ENCODE measurements around the gene DENND2C. TPM values are rescaled to one million over a fixed set of nuclear protein-coding genes. Genes with fewer than 3 reads are reported as not detected.

Gene DENND2C
- total and polyA plus RNA-seq, 2 of the 13 experiments (the other 11 are each of a cell fraction or from before 2014, with no cell fraction given): 0.08 to 0.33 TPM

DNA sequence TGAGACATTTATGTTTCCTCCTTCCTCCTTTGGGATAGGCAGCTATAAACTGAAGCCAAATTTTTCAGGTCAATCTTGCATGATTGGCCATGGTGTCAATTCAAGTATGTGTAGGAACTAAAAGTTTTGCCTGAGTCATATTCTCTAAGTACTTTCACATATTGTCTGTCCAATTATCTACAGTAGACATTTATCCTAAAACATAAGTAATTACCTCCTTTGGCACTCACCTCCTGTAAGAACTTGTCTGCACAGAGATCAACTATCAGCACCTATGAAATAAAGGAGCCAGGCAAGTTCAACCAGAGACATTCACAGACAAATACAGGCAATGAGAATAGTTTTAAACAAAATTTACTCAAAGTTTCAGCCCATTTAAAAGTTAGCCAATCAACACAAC lies 74.2 kb downstream of the DENND2C start:
- BruUV-seq (replicated peaks): no TSS peak
- no peaks in the 10 kb centered on the region for H3K36me3 ChIP-seq (replicated peaks in 1 of 2; ENCODE audit: control insufficient read depth in 1 of 2, insufficient read depth in 2 of 2, low read length in 2 of 2)
- H3K27me3 ChIP-seq (ENCODE audit: control insufficient read depth in 1 of 2, insufficient read depth in 2 of 2, low read length in 2 of 2): no peaks in the 10 kb centered on the region
- H3K4me2 ChIP-seq (ENCODE audit: low read depth, low read length): no peak overlapping the region
- ChIA-PET CTCF (ENCODE audit: low intra/inter-chr PET ratio, low total read pairs) (no interaction called here), POLR2A (no interaction called here)
- DNase-seq (ENCODE audit: low spot score): no peak
- no peak overlapping the region for H2AFZ ChIP-seq (ENCODE audit: low read length)
- intact Hi-C loops (cut with micrococcal nuclease; ENCODE audit: unreplicated experiment) (no loop called here), in situ Hi-C loops (cut with HindIII; ENCODE audit: extremely low pct_ligation_motif_present, low pct_unique_long_range_greater_than_20kb) (no loop called here)
- H3K79me2 ChIP-seq (ENCODE audit: insufficient read depth, low read length): no peaks in the 10 kb centered on the region
- H3K4me1 ChIP-seq (ENCODE audit: insufficient read depth, low read length): no peaks in the 10 kb centered on the region
- H3K4me3 ChIP-seq (replicated peaks in 1 of 3; ENCODE audit: insufficient read depth in 1 of 3, low read depth in 2 of 3, low read length in 3 of 3): no peak overlapping the region
- no peak overlapping the region for H3K27ac ChIP-seq (ENCODE audit: extremely low read length, insufficient read depth, low read length)
- no peak overlapping the region for H3K9ac ChIP-seq (ENCODE audit: insufficient read depth, low read depth, low read length)
- FAIRE-seq: no peak
- no peak for ATAC-seq
- H4K20me1 ChIP-seq (ENCODE audit: insufficient read depth, low read length): no peaks in the 10 kb centered on the region
- H3K9me3 ChIP-seq (ENCODE audit: low read length): no peaks in the 10 kb centered on the region
- TF ChIP-seq REPIN1 (CRISPR knock-in tag; IDR thresholded peaks at IDR 0.05; ENCODE audit: borderline replicate concordance, low read depth): no peak
- no peak for TF ChIP-seq ZNF598 (CRISPR knock-in tag; IDR thresholded peaks at IDR 0.05; ENCODE audit: borderline replicate concordance)
- TF ChIP-seq, protein P1, sequence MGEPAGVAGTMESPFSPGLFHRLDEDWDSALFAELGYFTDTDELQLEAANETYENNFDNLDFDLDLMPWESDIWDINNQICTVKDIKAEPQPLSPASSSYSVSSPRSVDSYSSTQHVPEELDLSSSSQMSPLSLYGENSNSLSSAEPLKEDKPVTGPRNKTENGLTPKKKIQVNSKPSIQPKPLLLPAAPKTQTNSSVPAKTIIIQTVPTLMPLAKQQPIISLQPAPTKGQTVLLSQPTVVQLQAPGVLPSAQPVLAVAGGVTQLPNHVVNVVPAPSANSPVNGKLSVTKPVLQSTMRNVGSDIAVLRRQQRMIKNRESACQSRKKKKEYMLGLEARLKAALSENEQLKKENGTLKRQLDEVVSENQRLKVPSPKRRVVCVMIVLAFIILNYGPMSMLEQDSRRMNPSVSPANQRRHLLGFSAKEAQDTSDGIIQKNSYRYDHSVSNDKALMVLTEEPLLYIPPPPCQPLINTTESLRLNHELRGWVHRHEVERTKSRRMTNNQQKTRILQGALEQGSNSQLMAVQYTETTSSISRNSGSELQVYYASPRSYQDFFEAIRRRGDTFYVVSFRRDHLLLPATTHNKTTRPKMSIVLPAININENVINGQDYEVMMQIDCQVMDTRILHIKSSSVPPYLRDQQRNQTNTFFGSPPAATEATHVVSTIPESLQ (CRISPR knock-in tag; conservative IDR thresholded peaks at IDR 0.05): no peak
- TF ChIP-seq, protein P2, sequence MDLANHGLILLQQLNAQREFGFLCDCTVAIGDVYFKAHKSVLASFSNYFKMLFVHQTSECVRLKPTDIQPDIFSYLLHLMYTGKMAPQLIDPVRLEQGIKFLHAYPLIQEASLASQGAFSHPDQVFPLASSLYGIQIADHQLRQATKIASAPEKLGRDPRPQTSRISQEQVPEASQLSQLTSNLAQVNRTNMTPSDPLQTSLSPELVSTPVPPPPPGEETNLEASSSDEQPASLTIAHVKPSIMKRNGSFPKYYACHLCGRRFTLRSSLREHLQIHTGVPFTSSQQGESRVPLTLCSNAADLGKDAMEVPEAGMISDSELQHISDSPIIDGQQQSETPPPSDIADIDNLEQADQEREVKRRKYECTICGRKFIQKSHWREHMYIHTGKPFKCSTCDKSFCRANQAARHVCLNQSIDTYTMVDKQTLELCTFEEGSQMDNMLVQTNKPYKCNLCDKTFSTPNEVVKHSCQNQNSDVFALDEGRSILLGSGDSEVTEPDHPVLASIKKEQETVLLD (CRISPR knock-in tag; IDR thresholded peaks at IDR 0.05; ENCODE audit: low read depth): no peak
- no peak for TF ChIP-seq HOXA9 (CRISPR knock-in tag; IDR thresholded peaks at IDR 0.05; ENCODE audit: borderline replicate concordance)
- no peak for TF ChIP-seq PITX1 (CRISPR knock-in tag; IDR thresholded peaks at IDR 0.05)
- TF ChIP-seq SMYD3 (CRISPR knock-in tag; IDR thresholded peaks at IDR 0.05): no peak
- TF ChIP-seq HMGA1 (CRISPR knock-in tag; conservative IDR thresholded peaks at IDR 0.05): no peak
- TF ChIP-seq ZNF251 (CRISPR knock-in tag; IDR thresholded peaks at IDR 0.05): no peak
- no peak for TF ChIP-seq SMAD3 (CRISPR knock-in tag; IDR thresholded peaks at IDR 0.05)
- no peak for TF ChIP-seq ZNF496 (CRISPR knock-in tag; IDR thresholded peaks at IDR 0.05; ENCODE audit: insufficient replicate concordance)
- no peak for TF ChIP-seq SIN3B (IDR thresholded peaks at IDR 0.05; ENCODE audit: low read length)
- TF ChIP-seq, protein P3, sequence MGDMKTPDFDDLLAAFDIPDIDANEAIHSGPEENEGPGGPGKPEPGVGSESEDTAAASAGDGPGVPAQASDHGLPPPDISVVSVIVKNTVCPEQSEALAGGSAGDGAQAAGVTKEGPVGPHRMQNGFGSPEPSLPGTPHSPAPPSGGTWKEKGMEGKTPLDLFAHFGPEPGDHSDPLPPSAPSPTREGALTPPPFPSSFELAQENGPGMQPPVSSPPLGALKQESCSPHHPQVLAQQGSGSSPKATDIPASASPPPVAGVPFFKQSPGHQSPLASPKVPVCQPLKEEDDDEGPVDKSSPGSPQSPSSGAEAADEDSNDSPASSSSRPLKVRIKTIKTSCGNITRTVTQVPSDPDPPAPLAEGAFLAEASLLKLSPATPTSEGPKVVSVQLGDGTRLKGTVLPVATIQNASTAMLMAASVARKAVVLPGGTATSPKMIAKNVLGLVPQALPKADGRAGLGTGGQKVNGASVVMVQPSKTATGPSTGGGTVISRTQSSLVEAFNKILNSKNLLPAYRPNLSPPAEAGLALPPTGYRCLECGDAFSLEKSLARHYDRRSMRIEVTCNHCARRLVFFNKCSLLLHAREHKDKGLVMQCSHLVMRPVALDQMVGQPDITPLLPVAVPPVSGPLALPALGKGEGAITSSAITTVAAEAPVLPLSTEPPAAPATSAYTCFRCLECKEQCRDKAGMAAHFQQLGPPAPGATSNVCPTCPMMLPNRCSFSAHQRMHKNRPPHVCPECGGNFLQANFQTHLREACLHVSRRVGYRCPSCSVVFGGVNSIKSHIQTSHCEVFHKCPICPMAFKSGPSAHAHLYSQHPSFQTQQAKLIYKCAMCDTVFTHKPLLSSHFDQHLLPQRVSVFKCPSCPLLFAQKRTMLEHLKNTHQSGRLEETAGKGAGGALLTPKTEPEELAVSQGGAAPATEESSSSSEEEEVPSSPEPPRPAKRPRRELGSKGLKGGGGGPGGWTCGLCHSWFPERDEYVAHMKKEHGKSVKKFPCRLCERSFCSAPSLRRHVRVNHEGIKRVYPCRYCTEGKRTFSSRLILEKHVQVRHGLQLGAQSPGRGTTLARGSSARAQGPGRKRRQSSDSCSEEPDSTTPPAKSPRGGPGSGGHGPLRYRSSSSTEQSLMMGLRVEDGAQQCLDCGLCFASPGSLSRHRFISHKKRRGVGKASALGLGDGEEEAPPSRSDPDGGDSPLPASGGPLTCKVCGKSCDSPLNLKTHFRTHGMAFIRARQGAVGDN (CRISPR knock-in tag; IDR thresholded peaks at IDR 0.05): no peak
- no peak for TF ChIP-seq KDM2A (CRISPR knock-in tag; IDR thresholded peaks at IDR 0.05; ENCODE audit: borderline replicate concordance, low read depth)
- TF ChIP-seq, protein P4, sequence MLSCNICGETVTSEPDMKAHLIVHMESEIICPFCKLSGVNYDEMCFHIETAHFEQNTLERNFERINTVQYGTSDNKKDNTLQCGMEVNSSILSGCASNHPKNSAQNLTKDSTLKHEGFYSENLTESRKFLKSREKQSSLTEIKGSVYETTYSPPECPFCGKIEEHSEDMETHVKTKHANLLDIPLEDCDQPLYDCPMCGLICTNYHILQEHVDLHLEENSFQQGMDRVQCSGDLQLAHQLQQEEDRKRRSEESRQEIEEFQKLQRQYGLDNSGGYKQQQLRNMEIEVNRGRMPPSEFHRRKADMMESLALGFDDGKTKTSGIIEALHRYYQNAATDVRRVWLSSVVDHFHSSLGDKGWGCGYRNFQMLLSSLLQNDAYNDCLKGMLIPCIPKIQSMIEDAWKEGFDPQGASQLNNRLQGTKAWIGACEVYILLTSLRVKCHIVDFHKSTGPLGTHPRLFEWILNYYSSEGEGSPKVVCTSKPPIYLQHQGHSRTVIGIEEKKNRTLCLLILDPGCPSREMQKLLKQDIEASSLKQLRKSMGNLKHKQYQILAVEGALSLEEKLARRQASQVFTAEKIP (CRISPR knock-in tag; IDR thresholded peaks at IDR 0.05; ENCODE audit: borderline replicate concordance): no peak
- TF ChIP-seq ZNF446 (CRISPR knock-in tag; IDR thresholded peaks at IDR 0.05): no peak
